WERI-Rb-1 (cell line): Measurements from ENCODE around the gene TMEM175.

Source experiments
- DNase-seq: peaks from one replicate; pipeline ENCODE4 v3.0.0-alpha.2; 2020
- H3K27ac ChIP-seq: fragments of 250-450 bp; sonication (Bioruptor Pico); 2 replicates; pipeline ENCODE4 v1.5.1; 2020; ENCODE audit warnings: mild to moderate bottlenecking, moderate library complexity
- H3K27me3 ChIP-seq: fragments of 250-450 bp; sonication (Bioruptor Pico); 2 replicates; pipeline ENCODE4 v1.5.1; 2021; ENCODE audit warnings: mild to moderate bottlenecking, low read depth, moderate library complexity; ENCODE audit not compliant: insufficient read depth, severe bottlenecking
- H3K36me3 ChIP-seq: fragments of 250-450 bp; sonication (Bioruptor Pico); 2 replicates; pipeline ENCODE4 v1.5.1; 2020; ENCODE audit warnings: mild to moderate bottlenecking, moderate library complexity
- H3K4me3 ChIP-seq: 2 replicates; pipeline ENCODE4 v1.5.1; 2011; ENCODE audit warnings: low read depth, mild to moderate bottlenecking, control low read depth, low read length
- H3K9me3 ChIP-seq: fragments of 250-450 bp; sonication (Bioruptor Pico); 2 replicates; pipeline ENCODE4 v1.5.1; 2021; ENCODE audit warnings: mild to moderate bottlenecking, moderate library complexity; ENCODE audit not compliant: severe bottlenecking
- CTCF ChIP-seq: IDR thresholded peaks from 2 replicates; pipeline ENCODE4 v1.5.1; 2011; ENCODE audit warnings: low read depth, mild to moderate bottlenecking, control low read depth, inconsistent platforms, low read length

Gene TMEM175

GRCh38 chr4:945274-946102 lies 13.2 kb downstream of the TMEM175 start:
- Histone ChIP-seq H3K9me3 (no peaks in the 10 kb centered on the region), H3K36me3 (no peaks in the 10 kb centered on the region), H3K4me3 (no peak overlapping the region), H3K27me3 (no peaks in the 10 kb centered on the region), H3K27ac (no peak overlapping the region)
- no peak for DNase-seq
- TF ChIP-seq CTCF, result no peak

DNA sequence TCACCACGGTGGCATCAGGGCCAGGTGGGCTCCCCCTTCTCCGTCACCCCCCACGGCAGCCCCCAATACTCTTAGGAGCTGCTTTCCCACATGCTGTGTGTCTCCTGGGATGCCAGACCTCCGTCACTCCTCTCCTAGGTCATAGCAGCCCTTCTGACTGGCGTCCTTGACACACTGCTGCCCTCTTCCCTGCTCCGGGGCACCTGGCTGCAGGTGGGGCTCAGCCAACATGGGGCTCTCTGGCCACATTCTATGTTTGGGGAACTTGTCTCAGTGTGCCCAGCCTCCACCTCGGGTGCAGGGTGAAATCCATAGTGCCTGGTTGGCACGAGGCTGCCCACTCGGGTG lies 13.8 kb downstream of the TMEM175 start:
- no peak overlapping the region for H3K4me3 ChIP-seq
- H3K27ac ChIP-seq, result no peak overlapping the region
- no peaks in the 10 kb centered on the region for H3K9me3 ChIP-seq
- TF ChIP-seq CTCF, result no peak
- H3K36me3 ChIP-seq, result no peaks in the 10 kb centered on the region
- H3K27me3 ChIP-seq, result no peaks in the 10 kb centered on the region
- DNase-seq, result no peak

DNA sequence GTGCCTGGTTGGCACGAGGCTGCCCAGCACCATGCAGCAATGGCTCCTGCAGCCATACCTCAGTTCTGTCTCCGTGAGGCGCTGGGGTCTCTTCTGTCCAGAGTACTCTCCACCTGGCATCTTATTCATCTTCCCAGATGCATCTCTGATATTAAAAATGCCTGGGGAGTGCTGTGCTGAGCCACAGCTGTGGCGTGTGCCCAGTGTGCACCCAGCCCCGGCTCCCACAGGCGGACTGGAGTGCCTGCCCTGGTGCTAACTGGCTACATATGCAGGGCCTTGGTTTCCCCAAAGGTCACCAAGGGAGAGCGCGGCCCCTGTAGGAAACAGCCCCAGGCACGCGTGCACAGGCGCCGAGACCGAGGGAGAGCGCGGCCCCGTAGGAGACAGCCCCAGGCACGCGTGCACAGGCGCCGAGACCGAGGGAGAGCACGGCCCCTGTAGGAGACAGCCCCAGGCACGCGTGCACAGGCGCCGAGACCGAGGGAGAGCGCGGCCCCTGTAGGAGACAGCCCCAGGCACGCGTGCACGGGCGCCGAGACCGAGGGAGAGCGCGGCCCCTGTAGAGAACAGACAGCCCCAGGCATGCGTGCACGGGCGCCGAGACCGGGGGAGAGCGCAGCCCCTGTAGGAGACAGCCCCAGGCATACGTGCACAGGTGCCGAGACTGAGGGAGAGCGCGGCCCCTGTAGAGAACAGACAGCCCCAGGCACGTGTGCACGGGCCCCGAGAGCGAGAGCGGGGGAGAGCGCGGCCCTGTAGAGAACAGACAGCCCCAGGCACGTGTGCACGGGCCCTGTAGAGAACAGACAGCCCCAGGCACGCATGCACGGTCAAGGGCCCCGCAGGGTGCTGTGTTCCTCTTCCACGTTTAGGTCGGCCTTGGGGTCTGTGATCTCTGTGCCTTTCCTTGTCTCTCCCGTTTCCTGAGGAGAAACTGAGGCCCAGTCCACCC lies 14.5 kb downstream of the TMEM175 start:
- peaks cover under 1% of the 10 kb centered on the region; the same call in 1 of the 2 replicates for H3K36me3 ChIP-seq
- H3K4me3 ChIP-seq, result no peak overlapping the region
- H3K27me3 ChIP-seq, result no peaks in the 10 kb centered on the region
- DNase-seq, result no peak
- no peaks in the 10 kb centered on the region for H3K9me3 ChIP-seq
- H3K27ac ChIP-seq, result no peak overlapping the region
- TF ChIP-seq CTCF, result no peak

DNA sequence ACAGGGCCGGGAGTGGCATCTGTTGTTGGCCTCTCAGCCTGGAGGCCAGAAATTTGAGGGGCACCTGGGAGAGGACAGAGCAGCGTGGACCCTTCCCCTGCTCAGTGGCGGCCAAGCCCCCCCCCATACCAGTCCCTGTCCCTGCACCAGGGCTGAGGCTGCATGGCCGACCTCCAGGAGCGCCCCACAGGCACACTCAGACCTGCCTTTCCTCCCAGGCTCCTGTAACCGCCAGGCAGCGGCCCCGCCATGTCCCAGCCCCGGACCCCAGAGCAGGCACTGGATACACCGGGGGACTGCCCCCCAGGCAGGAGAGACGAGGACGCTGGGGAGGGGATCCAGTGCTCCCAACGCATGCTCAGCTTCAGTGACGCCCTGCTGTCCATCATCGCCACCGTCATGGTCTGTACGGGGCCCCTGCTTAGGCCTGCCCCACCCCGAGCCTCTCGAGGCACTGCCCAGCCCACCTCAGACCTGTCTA lies 15.3 kb downstream of the TMEM175 start:
- TF ChIP-seq CTCF, result no peak

GRCh38 chr4:948101-948935 lies 16.1 kb downstream of the TMEM175 start:
- no peak for TF ChIP-seq CTCF
- no peak overlapping the region for H3K4me3 ChIP-seq

More for the DNA sequence above, 15.3 kb downstream of the TMEM175 start:
- Histone ChIP-seq H3K4me3 (no peak overlapping the region), H3K27me3 (no peaks in the 10 kb centered on the region), H3K36me3 (peaks cover 3% of the 10 kb centered on the region; the same call in 1 of the 2 replicates), H3K27ac (no peak overlapping the region), H3K9me3 (no peaks in the 10 kb centered on the region)
- DNase-seq, result no peak

More at GRCh38 chr4:948101-948935, 16.1 kb downstream of the TMEM175 start:
- Histone ChIP-seq H3K27me3 (no peaks in the 10 kb centered on the region), H3K9me3 (no peaks in the 10 kb centered on the region), H3K36me3 (peaks cover 6% of the 10 kb centered on the region), H3K27ac (no peak overlapping the region)
- no peak for DNase-seq
